Upper lobe of left lung (tissue), 4 donors: ENCODE results near the gene CNN2.

ENCODE experiments used
- CTCF ChIP-seq, 6 experiments: fragments of 450-650 bp in 4 of 6; fragments of 200-600 bp in 2 of 6; sonication (generic) in 2 of 6; IDR thresholded peaks; one replicate each; pipeline ENCODE4 v1.5.1; 2016 to 2019; ENCODE audit warnings: antibody characterized with exemption in 6 of 6
- EP300 ChIP-seq, 4 donors: sonication (generic); formaldehyde crosslinking; IDR thresholded peaks; one replicate each; pipeline ENCODE4 v1.5.1; 2017; ENCODE audit warnings: antibody characterized with exemption in 4 of 4, control low read depth in 2 of 4
- POLR2A ChIP-seq, 4 donors: fragments of 450-650 bp; IDR thresholded peaks; one replicate each; pipeline ENCODE4 v1.5.1; 2016 to 2017; ENCODE audit warnings: antibody characterized with exemption in 4 of 4, mild to moderate bottlenecking in 2 of 4

GRCh38 chr19:1065606-1066109 lies 39.2 kb downstream of the CNN2 start:
- no peak for TF ChIP-seq CTCF (IDR thresholded peaks at IDR 0.05)
- TF ChIP-seq POLR2A (IDR thresholded peaks at IDR 0.05) = no peak
- TF ChIP-seq EP300 (IDR thresholded peaks at IDR 0.05) = no peak
